Esophagus muscularis mucosa (tissue), 4 donors: ENCODE measurements around the gene IL1R2.

Source experiments
- EP300 ChIP-seq: sonication (generic); formaldehyde crosslinking; IDR thresholded peaks from one replicate; pipeline ENCODE4 v1.6.1; 2017; ENCODE audit warnings: antibody characterized with exemption
- POLR2A ChIP-seq: fragments of 450-650 bp; IDR thresholded peaks from one replicate; pipeline ENCODE4 v1.6.1; 2017; ENCODE audit warnings: antibody characterized with exemption, moderate library complexity, mild to moderate bottlenecking, low read depth
- POLR2AphosphoS5 ChIP-seq, 2 donors: sonication (generic); formaldehyde crosslinking; IDR thresholded peaks; one replicate each; pipeline ENCODE4 v1.6.1; 2017; ENCODE audit warnings: antibody characterized with exemption in 2 of 2
- TF ChIP-seq, protein P1 (sequence below), 3 experiments: fragments of 200-600 bp in 2 of 3; fragments of 450-650 bp in 1 of 3; sonication (generic) in 2 of 3; IDR thresholded peaks; one replicate each; pipeline ENCODE4 v1.5.1; 2017 to 2019; ENCODE audit warnings: antibody characterized with exemption in 3 of 3, mild to moderate bottlenecking in 2 of 3, moderate library complexity in 1 of 3

DNA sequence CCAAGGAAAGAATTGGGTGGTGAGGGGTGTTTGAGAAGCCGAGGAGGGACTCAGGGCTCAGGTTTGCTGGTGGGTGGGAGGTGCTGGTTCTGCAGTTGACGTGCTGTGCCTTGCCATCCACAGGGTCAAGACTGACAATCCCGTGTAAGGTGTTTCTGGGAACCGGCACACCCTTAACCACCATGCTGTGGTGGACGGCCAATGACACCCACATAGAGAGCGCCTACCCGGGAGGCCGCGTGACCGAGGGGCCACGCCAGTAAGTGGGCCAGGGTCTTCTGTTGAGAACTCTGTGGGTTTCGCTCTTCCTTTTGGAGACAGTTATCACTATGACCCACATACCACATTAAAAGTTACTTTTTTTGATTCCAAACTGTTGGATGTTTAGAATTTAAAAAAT, 32.6 kb downstream of the IL1R2 start:
- TF ChIP-seq, protein P1, sequence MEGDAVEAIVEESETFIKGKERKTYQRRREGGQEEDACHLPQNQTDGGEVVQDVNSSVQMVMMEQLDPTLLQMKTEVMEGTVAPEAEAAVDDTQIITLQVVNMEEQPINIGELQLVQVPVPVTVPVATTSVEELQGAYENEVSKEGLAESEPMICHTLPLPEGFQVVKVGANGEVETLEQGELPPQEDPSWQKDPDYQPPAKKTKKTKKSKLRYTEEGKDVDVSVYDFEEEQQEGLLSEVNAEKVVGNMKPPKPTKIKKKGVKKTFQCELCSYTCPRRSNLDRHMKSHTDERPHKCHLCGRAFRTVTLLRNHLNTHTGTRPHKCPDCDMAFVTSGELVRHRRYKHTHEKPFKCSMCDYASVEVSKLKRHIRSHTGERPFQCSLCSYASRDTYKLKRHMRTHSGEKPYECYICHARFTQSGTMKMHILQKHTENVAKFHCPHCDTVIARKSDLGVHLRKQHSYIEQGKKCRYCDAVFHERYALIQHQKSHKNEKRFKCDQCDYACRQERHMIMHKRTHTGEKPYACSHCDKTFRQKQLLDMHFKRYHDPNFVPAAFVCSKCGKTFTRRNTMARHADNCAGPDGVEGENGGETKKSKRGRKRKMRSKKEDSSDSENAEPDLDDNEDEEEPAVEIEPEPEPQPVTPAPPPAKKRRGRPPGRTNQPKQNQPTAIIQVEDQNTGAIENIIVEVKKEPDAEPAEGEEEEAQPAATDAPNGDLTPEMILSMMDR (IDR thresholded peaks at IDR 0.05), result no peak
- TF ChIP-seq POLR2AphosphoS5 (IDR thresholded peaks at IDR 0.05) (no peak), EP300 (no peak), POLR2A (no peak)
